KMS-11 (cell line): ENCODE data around the gene SPRR1B.

ENCODE experiments used
- H2AFZ ChIP-seq: fragments of 200-600 bp; sonication (generic); 2 replicates; pipeline ENCODE4 v1.6.1; 2016; ENCODE audit warnings: antibody characterized with exemption, mixed run types, low read depth
- H3K27ac ChIP-seq: fragments of 200-600 bp; sonication (generic); 2 replicates; pipeline ENCODE4 v1.6.1; 2016; ENCODE audit warnings: mild to moderate bottlenecking, mixed run types
- H3K27me3 ChIP-seq: fragments of 200-600 bp; sonication (generic); 2 replicates; pipeline ENCODE4 v1.6.1; 2017; ENCODE audit warnings: mild to moderate bottlenecking, low read depth, mixed run types, moderate library complexity; ENCODE audit not compliant: insufficient read depth
- H3K36me3 ChIP-seq: fragments of 200-600 bp; sonication (generic); 2 replicates; pipeline ENCODE4 v1.6.1; 2017; ENCODE audit warnings: mild to moderate bottlenecking, mixed run types; ENCODE audit not compliant: insufficient read depth
- H3K4me1 ChIP-seq: fragments of 200-600 bp; sonication (generic); 2 replicates; pipeline ENCODE4 v1.6.1; 2016; ENCODE audit warnings: mild to moderate bottlenecking, low read depth, mixed run types; ENCODE audit not compliant: poor library complexity, severe bottlenecking
- H3K4me2 ChIP-seq: fragments of 200-600 bp; sonication (generic); 2 replicates; pipeline ENCODE4 v1.7.0; 2016; ENCODE audit warnings: mild to moderate bottlenecking, mixed run types
- H3K4me3 ChIP-seq: fragments of 200-600 bp; sonication (generic); IDR thresholded peaks from 2 replicates; pipeline ENCODE4 v1.6.1; 2017; ENCODE audit warnings: low read depth, low read length, mixed read lengths; ENCODE audit not compliant: insufficient read depth
- H3K79me2 ChIP-seq: fragments of 200-600 bp; sonication (generic); 2 replicates; pipeline ENCODE4 v1.6.1; 2016; ENCODE audit warnings: low read depth, mixed run types; ENCODE audit not compliant: insufficient read depth
- H3K9ac ChIP-seq: fragments of 200-600 bp; sonication (generic); 2 replicates; pipeline ENCODE4 v1.6.1; 2016; ENCODE audit warnings: mild to moderate bottlenecking, mixed run types
- H4K20me1 ChIP-seq: fragments of 200-600 bp; sonication (generic); 2 replicates; pipeline ENCODE4 v1.6.1; 2016; ENCODE audit warnings: mild to moderate bottlenecking, mixed run types; ENCODE audit not compliant: insufficient read depth
- TF ChIP-seq, protein P1 (sequence below): fragments of 200-600 bp; sonication (generic); conservative IDR thresholded peaks from 2 replicates; pipeline ENCODE4 v1.6.1; 2017; ENCODE audit warnings: low read depth, mild to moderate bottlenecking, antibody characterized with exemption, low read length, moderate library complexity, mixed read lengths

The SPRR1B gene, protein sequence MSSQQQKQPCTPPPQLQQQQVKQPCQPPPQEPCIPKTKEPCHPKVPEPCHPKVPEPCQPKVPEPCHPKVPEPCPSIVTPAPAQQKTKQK

GRCh38 chr1:153030895-153031294, at the start of gene SPRR1B:
Gene SPRR1B (plus strand): TSS chr1:153031203. CDS start chr1:153032346, 1,143 bp downstream.
- no peaks in the 10 kb centered on the region for H3K4me1 ChIP-seq
- H3K27ac ChIP-seq = no peak within 1 kb of the TSS
- H3K27me3 ChIP-seq = no peaks in the 10 kb centered on the region
- no peaks in the 10 kb centered on the region for H4K20me1 ChIP-seq
- H3K4me2 ChIP-seq = no peak within 1 kb of the TSS
- H3K4me3 ChIP-seq = no peak within 1 kb of the TSS
- H3K9ac ChIP-seq = no peak within 1 kb of the TSS
- H2AFZ ChIP-seq = no peak within 1 kb of the TSS
- H3K36me3 ChIP-seq = no peaks in the 10 kb centered on the region
- TF ChIP-seq, protein P1, sequence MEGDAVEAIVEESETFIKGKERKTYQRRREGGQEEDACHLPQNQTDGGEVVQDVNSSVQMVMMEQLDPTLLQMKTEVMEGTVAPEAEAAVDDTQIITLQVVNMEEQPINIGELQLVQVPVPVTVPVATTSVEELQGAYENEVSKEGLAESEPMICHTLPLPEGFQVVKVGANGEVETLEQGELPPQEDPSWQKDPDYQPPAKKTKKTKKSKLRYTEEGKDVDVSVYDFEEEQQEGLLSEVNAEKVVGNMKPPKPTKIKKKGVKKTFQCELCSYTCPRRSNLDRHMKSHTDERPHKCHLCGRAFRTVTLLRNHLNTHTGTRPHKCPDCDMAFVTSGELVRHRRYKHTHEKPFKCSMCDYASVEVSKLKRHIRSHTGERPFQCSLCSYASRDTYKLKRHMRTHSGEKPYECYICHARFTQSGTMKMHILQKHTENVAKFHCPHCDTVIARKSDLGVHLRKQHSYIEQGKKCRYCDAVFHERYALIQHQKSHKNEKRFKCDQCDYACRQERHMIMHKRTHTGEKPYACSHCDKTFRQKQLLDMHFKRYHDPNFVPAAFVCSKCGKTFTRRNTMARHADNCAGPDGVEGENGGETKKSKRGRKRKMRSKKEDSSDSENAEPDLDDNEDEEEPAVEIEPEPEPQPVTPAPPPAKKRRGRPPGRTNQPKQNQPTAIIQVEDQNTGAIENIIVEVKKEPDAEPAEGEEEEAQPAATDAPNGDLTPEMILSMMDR = no peak
- no peaks in the 10 kb centered on the region for H3K79me2 ChIP-seq

DNA sequence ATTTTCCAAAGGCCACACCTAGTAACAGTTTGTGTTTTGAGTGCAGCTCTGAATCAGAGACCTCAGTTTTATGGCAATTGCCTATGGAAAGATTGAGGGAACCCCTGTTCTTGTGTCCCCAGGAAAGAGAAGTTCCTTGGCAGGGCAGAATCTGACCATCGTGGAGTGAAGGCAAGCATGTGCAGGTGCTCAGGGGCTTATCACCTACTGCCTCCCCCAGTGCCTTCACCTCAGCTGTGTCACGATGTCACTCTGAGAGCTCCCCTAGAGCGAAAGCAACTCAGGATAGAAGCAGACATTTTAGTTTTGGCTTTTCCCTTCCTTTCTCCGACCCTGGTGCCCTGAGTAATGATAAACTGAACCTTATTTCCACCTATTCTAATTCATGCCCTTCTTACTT, 48.9 kb upstream of the SPRR1B start:
- TF ChIP-seq, protein P1 = no peak
- no peaks in the 10 kb centered on the region for H3K36me3 ChIP-seq
- no peak overlapping the region for H3K27ac ChIP-seq
- no peak overlapping the region for H3K4me3 ChIP-seq
- no peak overlapping the region for H3K9ac ChIP-seq
- H2AFZ ChIP-seq = no peak overlapping the region
- H3K4me2 ChIP-seq = no peak overlapping the region
- H3K4me1 ChIP-seq = no peaks in the 10 kb centered on the region
- no peaks in the 10 kb centered on the region for H3K27me3 ChIP-seq
- H3K79me2 ChIP-seq = no peaks in the 10 kb centered on the region
- H4K20me1 ChIP-seq = no peaks in the 10 kb centered on the region

GRCh38 chr1:152983234-152983633, 47.8 kb upstream of the SPRR1B start:
- no peaks in the 10 kb centered on the region for H3K36me3 ChIP-seq
- no peaks in the 10 kb centered on the region for H3K79me2 ChIP-seq
- no peak overlapping the region for H3K27ac ChIP-seq
- H3K9ac ChIP-seq = no peak overlapping the region
- no peaks in the 10 kb centered on the region for H3K4me1 ChIP-seq
- TF ChIP-seq, protein P1 = no peak
- H3K4me2 ChIP-seq = no peak overlapping the region
- H2AFZ ChIP-seq = no peak overlapping the region
- no peaks in the 10 kb centered on the region for H4K20me1 ChIP-seq
- no peaks in the 10 kb centered on the region for H3K27me3 ChIP-seq
- H3K4me3 ChIP-seq = no peak overlapping the region

DNA sequence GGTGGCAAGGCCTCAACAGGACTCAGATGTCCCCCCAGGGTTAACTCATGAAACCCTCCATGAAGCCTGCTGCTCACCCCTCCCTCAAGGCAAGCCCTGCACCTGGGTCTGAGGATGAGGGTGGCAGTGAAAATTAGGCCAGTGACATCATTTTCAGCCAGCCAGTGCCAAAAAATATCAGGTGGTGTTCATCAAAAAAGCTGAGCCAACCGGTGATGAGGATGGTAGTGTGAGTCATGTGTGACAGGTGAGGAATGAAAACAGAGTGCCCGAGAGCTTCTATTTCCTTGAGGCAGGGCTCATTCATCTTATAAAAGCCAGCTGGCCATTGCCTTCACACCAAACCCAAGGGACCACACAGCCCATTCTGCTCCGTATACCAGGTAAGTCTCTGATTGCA, 47.3 kb upstream of the SPRR1B start, which contains the start of gene SPRR1A:
SPRR1A (plus strand) TSS at position 339 of the 400 bp plus-strand sequence. CDS start 1,150 bp downstream, outside the sequence.
- H3K4me1 ChIP-seq = no peaks in the 10 kb centered on the region
- H3K27ac ChIP-seq = no peak within 1 kb of the TSS
- H3K79me2 ChIP-seq = no peaks in the 10 kb centered on the region
- no peaks in the 10 kb centered on the region for H4K20me1 ChIP-seq
- H3K27me3 ChIP-seq = no peaks in the 10 kb centered on the region
- no peaks in the 10 kb centered on the region for H3K36me3 ChIP-seq
- no peak within 1 kb of the TSS for H3K9ac ChIP-seq
- TF ChIP-seq, protein P1 = no peak
- no peak within 1 kb of the TSS for H3K4me3 ChIP-seq
- no peak within 1 kb of the TSS for H3K4me2 ChIP-seq
- no peak within 1 kb of the TSS for H2AFZ ChIP-seq
